Central memory CD4-positive, alpha-beta T cell (primary cell): ENCODE data around the gene EIF4G1.
"Not testable (repeated sequence)": the region's sequence is repeated elsewhere in the genome, so short reads cannot be mapped to it uniquely, and the experiment has no call there.

ENCODE experiments used
- DNase-seq: peaks from one replicate; pipeline ENCODE4 v3.0.0; 2022
- total RNA-seq, 3 experiments: gene quantifications; one replicate each; lab custom pipeline; 2026; lab: John Stamatoyannopoulos, UW

EIF4G1 gene
- 275 to 1,433 (median 416) reads per million in 3 experiments for total RNA-seq

GRCh38 chr3:184314363-184314699, at the start of gene EIF4G1:
EIF4G1 (plus strand) TSS chr3:184314606; CDS start chr3:184315797, 1,191 bp downstream.
- peak; percentile 93 for DNase-seq

- DNase-seq = not testable (repeated sequence)
Measured at GRCh38 chr3:184267249-184267648, 47.2 kb upstream of the EIF4G1 start.

GRCh38 chr3:184272269-184272668, 42.1 kb upstream of the EIF4G1 start:
- no peak for DNase-seq

- DNase-seq = no peak
Measured at GRCh38 chr3:184275381-184275701, 39.1 kb upstream of the EIF4G1 start.

GRCh38 chr3:184275961-184276910, 38.2 kb upstream of the EIF4G1 start, which contains the start of gene ECE2:
ECE2 (plus strand) TSS chr3:184276022; CDS start chr3:184276154, 132 bp downstream.
- no peak for DNase-seq

- no peak for DNase-seq
Measured at GRCh38 chr3:184277366-184277765, 37.0 kb upstream of the EIF4G1 start.

- DNase-seq = no peak
Measured at GRCh38 chr3:184282941-184283340, 31.5 kb upstream of the EIF4G1 start.

- DNase-seq = no peak
Measured at GRCh38 chr3:184283681-184284080, 30.7 kb upstream of the EIF4G1 start.

GRCh38 chr3:184284696-184285095, 29.7 kb upstream of the EIF4G1 start:
- no peak for DNase-seq

- peak; percentile 32 for DNase-seq
Measured at GRCh38 chr3:184289426-184289938, 24.9 kb upstream of the EIF4G1 start.

- no peak for DNase-seq
Measured at GRCh38 chr3:184290331-184290730, 24.1 kb upstream of the EIF4G1 start.

- DNase-seq = no peak
Measured at GRCh38 chr3:184291044-184291737, 23.2 kb upstream of the EIF4G1 start.

- DNase-seq = no peak
Measured at GRCh38 chr3:184291738-184292445, 22.5 kb upstream of the EIF4G1 start.

GRCh38 chr3:184295771-184296170, 18.6 kb upstream of the EIF4G1 start:
- no peak for DNase-seq

GRCh38 chr3:184296616-184297015, 17.8 kb upstream of the EIF4G1 start:
- no peak for DNase-seq

GRCh38 chr3:184298759-184299487, 15.5 kb upstream of the EIF4G1 start, which contains the start of gene PSMD2:
PSMD2 (plus strand) TSS chr3:184299241; CDS start chr3:184299267, 26 bp downstream.
- peak; percentile 96 for DNase-seq

- no peak for DNase-seq
Measured at GRCh38 chr3:184299488-184300377, 14.7 kb upstream of the EIF4G1 start.

GRCh38 chr3:184300378-184300720, 14.1 kb upstream of the EIF4G1 start:
- no peak for DNase-seq

GRCh38 chr3:184305577-184305976, 8.8 kb upstream of the EIF4G1 start:
- DNase-seq = no peak

GRCh38 chr3:184306341-184306972, 7.9 kb upstream of the EIF4G1 start:
- DNase-seq = no peak

- DNase-seq = no peak
Measured at GRCh38 chr3:184307915-184308314, 6.5 kb upstream of the EIF4G1 start.
